Subcutaneous adipose tissue (tissue), 4 donors: ENCODE results near the gene SEC61A2. TPM values are rescaled to one million over a fixed set of nuclear protein-coding genes. Genes with fewer than 3 reads are reported as not detected.

Experiments
- CTCF ChIP-seq: fragments of 450-650 bp; IDR thresholded peaks from one replicate; pipeline ENCODE4 v1.5.1; 2016; ENCODE audit warnings: low read depth, mild to moderate bottlenecking, control low read depth, antibody characterized with exemption, moderate library complexity
- small RNA-seq: library from RNA; depleted of rRNA; stranded (forward); fragments of <200 nt; gene quantifications from one replicate; pipeline ENCODE3, GENCODE V24; 2016
- total RNA-seq, 4 donors: library from RNA; depleted of rRNA; stranded (reverse); fragments of >200 nt; gene quantifications; one replicate each; pipeline ENCODE4 v1.1.0, GENCODE V29; 2016

SEC61A2 gene
- total RNA-seq, 4 donors from 2014 or later: 3.4 to 6.3 (median 3.9) TPM

DNA sequence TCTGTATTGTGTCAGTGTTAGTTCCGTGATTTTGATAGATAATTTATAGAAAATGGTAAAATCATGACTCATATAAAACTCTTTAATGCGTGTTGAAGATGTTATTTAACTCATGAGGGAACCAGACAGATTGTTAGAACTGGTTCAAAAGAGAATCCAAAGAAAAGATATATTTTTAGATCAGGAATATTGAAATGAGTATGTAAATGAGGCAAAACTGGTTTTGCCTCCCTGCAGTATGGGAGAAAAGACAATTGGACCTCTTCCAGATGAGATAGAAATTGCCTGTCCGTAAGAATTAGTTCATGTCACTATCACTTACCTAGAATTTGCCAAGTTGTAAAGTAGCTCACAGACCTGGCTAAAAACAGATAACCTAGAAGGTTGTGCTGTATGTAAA, 84.1 kb downstream of the SEC61A2 start:
- TF ChIP-seq CTCF: no peak

- no peak for TF ChIP-seq CTCF
Measured at GRCh38 chr10:12214093-12214492, 84.6 kb downstream of the SEC61A2 start.

- TF ChIP-seq CTCF: no peak
Measured at GRCh38 chr10:12214763-12215218, 85.3 kb downstream of the SEC61A2 start.

Small RNA genes within 50 kb of the gene (small RNA-seq; reads per million reads assigned to genes)
- gene MIR548AK (not detected), gene RNU6-88P (not detected)

Other genes starting within 250 kb of the SEC61A2 start
- 10 to 100 TPM; 21.9 to 30.8 (median 24.5) TPM for gene UPF2, start 86.9 kb upstream of the SEC61A2 start, total RNA-seq
- 10 to 100 TPM; 21.8 to 26.2 (median 22.2) TPM for gene DHTKD1, start 60.7 kb upstream of the SEC61A2 start, total RNA-seq
- gene NUDT5, start 66.2 kb downstream of the SEC61A2 start, total RNA-seq: 10 to 100 TPM; 28.9 to 43.5 (median 42.8) TPM
- 10 to 100 TPM; 44.9 to 67.3 (median 53.6) TPM for gene CDC123, start 66.5 kb downstream of the SEC61A2 start, total RNA-seq
- gene CAMK1D, start 219.9 kb downstream of the SEC61A2 start, total RNA-seq: 10 to 100 TPM in 3 of 4 donors, 1 to 10 TPM in 1; 8.8 to 17.8 (median 13.9) TPM